ENCODE results near the gene CCDC183.

DNA sequence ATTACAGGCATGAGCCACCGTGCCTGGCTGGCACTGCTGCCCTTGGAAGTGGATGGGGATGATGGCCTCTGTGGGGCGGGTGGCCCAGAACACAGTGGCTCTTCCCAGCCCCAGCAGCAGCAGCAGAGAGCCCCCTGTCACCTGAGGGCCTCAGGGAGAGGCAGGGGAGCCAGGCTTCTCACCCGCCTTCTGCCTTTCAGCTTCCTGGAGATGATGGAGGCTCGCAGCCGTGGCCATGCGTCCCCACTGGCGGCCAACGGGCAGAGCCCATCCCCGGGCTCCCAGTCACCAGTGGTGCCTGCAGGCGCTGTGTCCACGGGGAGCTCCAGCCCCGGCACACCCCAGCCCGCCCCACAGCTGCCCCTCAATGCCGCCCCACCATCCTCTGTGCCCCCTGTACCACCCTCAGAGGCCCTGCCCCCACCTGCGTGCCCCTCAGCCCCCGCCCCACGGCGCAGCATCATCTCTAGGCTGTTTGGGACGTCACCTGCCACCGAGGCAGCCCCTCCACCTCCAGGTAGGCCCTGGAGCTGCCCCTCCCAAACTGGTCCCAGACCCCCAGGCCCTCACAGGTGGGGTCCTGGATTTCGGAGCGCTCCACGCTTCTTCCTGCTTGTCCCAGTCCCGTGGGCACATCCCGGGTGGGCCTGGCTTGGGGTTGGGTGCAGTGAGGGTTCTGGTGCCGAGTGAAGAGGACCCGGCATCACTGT, 41.2 kb downstream of the CCDC183 start:
- TF ChIP-seq, protein P1, sequence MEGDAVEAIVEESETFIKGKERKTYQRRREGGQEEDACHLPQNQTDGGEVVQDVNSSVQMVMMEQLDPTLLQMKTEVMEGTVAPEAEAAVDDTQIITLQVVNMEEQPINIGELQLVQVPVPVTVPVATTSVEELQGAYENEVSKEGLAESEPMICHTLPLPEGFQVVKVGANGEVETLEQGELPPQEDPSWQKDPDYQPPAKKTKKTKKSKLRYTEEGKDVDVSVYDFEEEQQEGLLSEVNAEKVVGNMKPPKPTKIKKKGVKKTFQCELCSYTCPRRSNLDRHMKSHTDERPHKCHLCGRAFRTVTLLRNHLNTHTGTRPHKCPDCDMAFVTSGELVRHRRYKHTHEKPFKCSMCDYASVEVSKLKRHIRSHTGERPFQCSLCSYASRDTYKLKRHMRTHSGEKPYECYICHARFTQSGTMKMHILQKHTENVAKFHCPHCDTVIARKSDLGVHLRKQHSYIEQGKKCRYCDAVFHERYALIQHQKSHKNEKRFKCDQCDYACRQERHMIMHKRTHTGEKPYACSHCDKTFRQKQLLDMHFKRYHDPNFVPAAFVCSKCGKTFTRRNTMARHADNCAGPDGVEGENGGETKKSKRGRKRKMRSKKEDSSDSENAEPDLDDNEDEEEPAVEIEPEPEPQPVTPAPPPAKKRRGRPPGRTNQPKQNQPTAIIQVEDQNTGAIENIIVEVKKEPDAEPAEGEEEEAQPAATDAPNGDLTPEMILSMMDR (IDR thresholded peaks at IDR 0.05; ENCODE audit: low read depth, low read length, missing input control) = no peak
- no peak for TF ChIP-seq TAF1 (conservative IDR thresholded peaks at IDR 0.05)
